ENCODE results near the gene LGALS9.
"Not testable (repeated sequence)": the region's sequence is repeated elsewhere in the genome, so short reads cannot be mapped to it uniquely, and the experiment has no call there.

Gene LGALS9

DNA sequence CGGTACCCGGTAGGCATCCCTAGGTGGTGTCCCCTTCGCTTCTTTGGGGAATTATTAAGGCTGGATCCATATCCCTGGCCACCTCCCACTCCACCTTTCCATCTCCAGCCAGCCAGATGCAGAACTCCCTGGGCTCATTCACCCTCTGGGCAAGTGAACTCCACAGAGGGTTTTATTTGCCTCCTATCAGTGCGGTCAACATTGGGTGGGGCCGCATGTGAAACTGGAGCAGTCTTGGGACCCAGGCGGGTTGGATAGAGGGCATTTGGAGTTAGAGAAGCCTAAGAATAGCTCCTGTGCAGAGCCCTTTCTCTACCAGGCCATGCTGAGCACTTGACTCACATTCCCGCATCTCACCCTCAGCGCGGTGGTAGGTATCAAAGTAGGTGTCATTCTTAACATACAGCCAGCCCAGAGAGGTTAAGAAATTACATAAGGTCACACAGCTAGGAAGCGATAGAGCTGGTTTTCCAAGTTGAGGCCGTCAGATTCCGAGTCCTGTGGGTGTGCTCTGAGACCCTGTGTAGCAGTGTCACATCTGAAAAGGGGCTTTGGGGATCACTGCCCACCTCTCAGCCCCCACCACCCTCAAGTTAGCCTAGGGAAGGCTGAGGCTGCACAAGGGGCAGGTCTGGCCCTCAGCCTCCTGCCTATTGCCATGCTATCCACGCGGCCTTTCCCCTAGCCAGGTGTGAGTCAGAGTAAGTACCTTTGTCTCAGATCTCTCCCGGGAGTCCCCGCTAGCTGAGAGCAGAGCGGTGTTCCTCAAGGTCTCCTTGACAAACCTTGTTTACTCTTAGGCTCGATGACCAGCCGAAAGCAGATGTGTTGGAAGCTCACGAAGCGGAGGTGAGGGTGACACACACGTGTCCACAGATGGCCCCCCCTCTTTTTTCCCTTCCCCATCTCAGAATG is 26.9 kb upstream of the LGALS9 start:
- DNase-seq, result no peak

- DNase-seq, result no peak
These were observed 25.6 kb upstream of the LGALS9 start for GRCh38 chr17:27605409-27605808.

GRCh38 chr17:27607521-27608091 is 23.4 kb upstream of the LGALS9 start:
- DNase-seq, result no peak

DNA sequence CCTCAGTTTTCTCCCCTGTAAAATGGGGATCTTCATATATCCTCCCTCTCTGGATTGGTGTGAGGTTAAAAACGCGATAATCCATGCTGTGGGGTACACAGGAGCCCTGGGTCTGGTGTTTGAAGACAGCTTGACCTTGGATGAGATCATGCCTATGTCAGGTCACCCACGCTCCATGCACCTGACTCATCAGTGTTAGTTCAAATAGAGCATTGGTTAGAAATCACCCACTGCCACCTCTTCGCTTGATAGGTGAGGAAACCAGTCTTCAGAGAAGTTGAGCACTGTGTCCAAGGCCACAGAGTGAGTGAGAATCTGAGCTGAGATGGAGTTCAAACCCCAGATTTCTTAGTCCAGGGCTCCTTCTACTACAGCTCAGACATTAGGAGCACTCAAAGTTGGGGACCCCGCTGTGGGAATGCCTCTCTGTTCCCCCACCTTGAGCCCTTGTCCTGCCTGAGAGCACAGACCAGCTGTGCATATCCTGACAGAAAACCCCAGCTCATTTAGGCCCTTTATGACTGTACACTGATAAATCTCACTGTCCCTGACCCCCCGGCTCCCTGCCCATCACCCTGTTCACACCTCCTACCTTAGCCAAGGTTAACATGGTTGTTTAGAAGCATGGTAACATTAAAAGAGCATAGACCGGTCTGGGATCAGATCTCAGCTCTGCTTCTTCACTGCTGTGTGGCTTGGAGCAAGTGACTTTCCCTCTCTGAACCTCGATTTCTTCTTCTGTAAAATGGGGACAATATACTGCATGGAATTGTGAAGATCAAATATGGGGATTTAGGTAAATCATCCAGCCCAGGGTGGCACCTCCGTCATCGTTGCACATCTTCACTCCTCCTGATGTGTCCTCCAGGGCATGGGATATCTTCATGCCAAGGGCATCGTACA is 22.4 kb upstream of the LGALS9 start:
- DNase-seq, result no peak

DNA sequence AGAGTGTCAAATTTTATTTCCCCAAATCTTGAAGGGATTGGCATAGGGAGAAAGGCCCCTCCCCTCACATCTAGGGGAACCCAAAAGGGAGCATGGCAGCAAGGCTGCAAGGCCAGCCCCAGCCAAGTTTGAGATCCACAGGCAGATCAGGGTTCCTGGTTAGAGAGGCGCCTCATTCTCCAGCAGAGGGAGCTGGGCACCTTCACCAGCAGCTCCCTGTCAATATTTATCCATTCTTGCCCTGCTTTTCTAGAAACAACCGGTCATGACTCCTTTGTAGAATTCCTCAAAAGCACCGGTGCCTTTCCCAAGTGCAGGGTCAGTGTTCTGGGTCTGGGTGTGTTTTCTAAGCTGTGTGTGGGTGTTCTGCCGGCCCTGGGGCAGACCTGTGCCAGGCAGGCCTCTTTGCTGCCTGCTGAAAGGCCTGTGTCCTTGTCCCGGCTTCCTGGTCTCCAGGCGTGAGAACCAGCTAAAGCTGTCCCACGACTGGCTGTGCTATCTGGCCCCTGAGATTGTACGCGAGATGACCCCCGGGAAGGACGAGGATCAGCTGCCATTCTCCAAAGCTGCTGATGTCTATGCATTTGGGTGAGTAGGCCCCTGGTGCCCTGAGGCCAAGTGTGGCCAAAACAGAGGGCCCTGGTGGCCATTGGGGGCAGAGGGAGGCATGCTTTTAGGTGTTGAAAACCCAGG is 21.2 kb upstream of the LGALS9 start:
- DNase-seq, result peak; percentile 50

DNA sequence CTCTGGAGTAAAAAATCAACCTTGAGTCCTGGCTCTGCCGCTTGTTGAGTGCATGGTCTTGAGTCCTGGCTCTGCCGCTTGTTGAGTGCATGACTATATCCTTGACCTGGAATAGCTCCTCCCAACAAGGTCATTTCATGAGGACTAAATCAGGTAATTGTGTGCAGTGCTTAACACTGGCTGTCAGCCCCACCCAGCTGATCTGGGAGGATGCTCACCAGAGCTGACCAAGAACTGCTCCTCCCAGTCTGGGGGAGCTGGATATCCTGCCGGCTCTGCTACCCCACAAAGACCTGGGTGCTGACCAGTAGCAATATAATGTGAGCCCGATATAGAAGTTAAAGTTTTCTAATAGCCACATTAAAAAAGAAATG is 20.7 kb upstream of the LGALS9 start:
- no peak for DNase-seq

- DNase-seq, result no peak
These were observed 18.7 kb upstream of the LGALS9 start for GRCh38 chr17:27612160-27612770.

DNA sequence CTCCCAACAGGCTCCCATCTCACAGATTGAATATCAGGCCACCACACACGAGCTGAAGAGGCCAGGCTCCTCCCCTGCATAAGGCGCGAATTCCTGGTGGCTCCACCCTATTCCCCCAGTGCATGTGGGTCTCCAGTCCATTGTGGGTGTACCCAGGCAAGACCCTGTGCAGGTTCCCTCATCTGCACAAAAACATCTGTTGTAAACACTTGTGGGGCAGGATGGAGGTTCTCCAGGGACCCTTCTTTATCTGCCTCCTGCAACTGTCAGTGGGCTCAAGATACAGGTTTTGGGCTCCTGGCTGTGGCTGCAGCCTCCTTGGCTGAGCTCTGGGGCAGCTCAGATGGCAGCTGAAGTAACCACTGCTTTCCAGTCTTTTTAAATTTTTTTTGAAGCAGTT is 17.6 kb upstream of the LGALS9 start:
- no peak for DNase-seq

GRCh38 chr17:27615121-27615520 is 15.9 kb upstream of the LGALS9 start:
- no peak for DNase-seq

- no peak for DNase-seq
These were observed 14.6 kb upstream of the LGALS9 start for GRCh38 chr17:27616414-27616813.

DNA sequence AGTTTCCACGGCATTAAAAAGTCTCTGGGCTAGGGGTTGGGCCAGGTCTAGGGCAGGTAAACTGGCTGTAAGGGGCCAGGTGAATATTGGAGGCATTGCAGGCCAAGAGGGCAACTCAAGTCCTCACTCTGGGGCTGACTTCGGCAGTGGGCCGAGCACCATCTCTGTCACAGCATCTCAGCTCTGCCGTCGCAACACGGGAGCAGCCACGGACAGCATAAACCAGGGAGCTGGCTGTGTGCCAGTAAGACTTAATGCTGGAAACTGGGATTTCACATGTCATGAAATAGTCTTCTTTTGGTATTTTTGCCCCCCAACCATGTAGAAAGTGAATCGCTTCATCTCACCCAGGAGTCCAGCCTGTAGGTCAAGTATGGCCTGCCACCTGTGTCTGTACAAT is 12.6 kb upstream of the LGALS9 start:
- DNase-seq, result no peak

GRCh38 chr17:27620721-27621120 is 10.3 kb upstream of the LGALS9 start:
- no peak for DNase-seq

DNA sequence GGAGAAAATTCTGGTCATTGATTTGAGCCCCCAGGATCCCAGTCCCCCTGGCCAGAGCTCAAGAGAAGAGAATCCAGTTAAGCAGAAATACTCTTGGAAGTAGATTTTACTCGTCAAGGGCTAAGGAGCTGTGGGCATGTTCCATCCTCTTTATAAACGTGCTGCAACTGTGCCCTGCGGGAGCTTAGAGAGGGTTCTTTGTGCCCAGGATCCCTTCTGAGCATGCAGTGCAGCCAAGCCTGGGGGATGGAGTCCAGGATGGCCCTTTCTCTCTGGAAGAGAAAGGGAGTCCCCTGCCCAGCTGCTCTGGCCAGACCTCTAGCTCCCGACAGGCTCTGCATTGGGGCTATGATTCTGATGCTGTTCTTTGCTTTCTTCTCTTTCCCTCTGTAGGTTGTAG is 9.5 kb upstream of the LGALS9 start:
- DNase-seq, result no peak

DNA sequence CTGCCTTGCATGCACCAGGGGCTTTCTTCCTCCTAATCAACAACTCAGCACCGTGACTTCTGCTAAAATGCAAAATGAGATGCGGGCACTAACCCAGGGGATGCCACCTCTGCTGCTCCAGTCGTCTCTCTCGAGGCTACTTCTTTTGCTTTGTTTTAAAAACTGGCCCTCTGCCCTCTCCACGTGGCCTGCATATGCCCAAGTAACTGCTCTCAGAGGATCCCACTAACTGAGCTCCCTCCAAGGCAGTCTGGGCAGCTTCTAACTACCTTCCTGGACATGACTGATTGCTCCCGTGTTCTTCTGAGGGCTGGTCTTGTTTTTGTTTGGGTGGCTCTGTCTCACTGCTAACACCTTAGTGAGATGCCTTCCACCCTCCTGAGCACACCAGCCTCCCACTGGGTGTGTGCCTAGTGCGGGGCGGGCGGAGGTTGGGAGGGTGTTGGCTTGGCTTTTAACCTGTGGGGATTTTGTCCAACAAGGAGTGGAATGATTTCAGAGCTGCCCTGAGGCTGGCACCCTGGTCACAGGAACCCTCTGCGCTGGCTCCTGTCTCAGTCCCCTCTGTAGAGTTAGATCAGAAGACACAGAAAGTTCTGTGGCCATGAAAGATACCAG is 8.9 kb upstream of the LGALS9 start:
- DNase-seq, result no peak

GRCh38 chr17:27622986-27623385 is 8.0 kb upstream of the LGALS9 start:
- DNase-seq, result no peak

- DNase-seq, result no peak
These were observed 7.4 kb upstream of the LGALS9 start for GRCh38 chr17:27623614-27624013.

DNA sequence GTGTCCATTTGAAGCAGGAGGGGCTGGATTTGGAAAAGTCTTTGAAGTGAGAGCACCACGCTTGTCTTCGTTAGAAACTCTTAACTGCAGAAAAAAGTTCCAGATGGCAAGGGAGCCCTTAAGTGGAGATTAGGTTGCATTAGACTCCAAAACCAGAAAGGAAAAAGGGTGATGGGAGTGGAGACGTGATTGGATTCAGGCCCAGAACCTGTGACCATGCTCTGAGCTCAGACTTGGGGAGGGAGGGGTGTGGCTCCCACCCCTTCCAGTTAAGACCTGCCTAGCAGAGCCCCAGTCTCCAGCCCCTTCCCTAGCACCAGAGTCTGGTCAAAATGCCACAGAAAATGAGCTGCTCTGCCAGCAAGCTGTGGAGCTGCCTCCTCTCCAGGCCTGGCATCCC is 6.4 kb upstream of the LGALS9 start:
- no peak for DNase-seq

- DNase-seq, result no peak
These were observed 5.1 kb upstream of the LGALS9 start for GRCh38 chr17:27625856-27626255.

DNA sequence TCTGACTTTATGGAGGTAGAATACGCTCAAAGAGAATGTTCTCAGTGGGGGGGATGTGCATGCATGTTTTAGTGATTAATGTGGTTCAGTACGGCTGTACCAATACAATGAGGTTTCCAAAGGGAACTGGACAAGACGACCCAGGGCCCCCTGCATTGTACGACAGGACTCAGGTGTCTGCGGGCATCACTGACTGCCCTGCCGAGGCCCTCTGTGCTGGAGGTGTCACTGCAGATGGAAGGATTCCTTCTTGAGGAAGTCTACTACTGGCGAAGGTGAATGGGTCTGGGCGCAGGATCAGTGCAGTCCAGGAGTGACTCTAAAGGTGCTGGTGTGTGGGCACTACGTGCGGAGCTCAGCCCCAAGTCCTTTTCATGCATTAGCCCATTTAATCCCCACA is 3.5 kb upstream of the LGALS9 start:
- no peak for DNase-seq

DNA sequence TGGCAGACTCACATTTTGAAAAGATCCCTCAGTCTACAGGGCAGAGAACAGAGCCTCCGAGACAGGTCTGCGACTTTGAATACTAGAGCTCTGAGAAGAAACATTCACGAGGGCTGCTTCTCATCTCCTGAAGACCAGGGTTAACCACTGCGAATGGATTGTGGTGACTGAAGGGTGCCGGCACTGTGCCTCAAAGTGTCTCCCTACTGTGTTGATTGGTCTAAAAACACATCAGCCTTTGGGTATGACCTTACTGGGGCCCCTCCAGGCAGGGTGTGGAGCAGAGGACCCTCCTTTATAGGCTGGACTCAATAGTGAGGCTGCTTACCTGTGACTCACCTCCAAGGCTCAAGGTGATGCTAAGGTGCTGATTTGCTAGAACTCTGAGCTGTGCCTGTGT is 2.6 kb upstream of the LGALS9 start:
- DNase-seq, result no peak

DNA sequence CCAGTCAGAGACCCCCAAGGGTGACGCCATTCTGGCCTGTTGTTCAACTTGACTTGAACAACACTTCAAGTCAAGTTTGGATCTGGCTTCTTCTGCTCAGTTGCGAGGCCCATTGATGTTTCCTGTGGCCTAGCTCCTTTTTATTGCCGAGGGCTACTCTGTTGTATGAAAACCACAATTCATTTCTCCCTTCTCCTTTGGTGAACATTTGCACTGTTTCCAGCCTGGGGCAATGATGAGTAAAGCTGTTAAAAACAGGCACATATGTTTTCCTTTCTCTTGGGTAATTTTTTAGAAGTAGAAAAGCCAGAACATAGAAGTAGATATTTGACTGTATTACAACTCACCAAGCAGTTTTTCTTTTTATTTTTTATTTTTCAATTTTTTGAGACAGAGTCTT is 1.7 kb upstream of the LGALS9 start:
- DNase-seq, result not testable (repeated sequence)

- DNase-seq, result peak; percentile 21
These were observed 398 bp downstream of the LGALS9 start for GRCh38 chr17:27631411-27631760.

Data from RPMI8226 (cell line).